ENCODE data around the gene ARMC9. TPM values are rescaled to one million over a fixed set of nuclear protein-coding genes. Genes with fewer than 3 reads are reported as not detected.
A peak's percentile ranks its signal among the peaks of the same experiment; 100 is the strongest.

ARMC9 gene
- under 1 TPM in 5 of 6 donors, not detected in 1; 0.29 to 0.71 (median 0.64) TPM for polyA plus RNA-seq (ENCODE audit: low read depth in 6 of 6)

DNA sequence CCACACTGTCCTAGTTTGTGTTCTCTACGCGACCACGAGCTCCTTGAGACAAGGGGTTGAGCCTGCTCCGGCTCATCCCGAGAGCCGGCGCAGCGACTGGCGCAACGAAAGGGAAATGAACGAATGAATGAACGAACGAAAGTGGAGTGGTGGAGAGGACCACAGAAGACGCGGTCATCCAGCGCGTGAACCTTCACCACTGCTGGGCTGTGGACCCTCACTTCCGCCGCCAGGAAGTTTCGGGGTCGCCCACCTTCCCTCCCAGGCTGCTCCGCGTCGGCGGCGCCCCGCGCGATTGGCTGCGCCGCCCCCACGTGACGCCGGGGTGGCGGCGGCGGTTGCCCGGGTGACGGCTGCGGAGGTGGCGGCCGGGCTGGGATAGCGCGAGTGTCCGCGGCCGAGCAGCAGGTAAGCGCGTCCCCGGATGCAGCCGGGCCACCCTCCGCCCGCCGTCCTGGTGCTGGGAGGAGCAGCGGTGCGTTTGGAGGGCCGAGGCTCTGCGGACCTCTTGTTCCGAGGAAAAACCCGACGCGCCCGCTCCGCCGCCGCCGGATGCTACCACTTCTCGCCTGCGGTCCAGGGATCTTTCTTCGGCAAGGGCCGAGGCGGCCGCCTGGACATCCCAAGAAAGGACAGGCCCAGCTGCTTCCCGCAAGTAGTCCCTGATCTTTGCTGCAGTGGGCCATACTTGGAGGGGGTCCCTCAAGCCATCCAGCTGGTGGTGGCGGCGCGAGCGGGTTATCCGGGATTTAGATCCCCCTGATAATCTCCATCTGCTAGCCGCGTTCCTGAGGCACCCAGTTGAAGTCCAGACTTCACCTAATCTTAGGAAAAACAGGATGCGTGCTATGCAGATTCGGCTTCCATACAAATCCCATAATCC, at the start of gene ARMC9:
TSS of gene ARMC9 (plus strand) at position 341 of the 883 bp plus-strand sequence. CDS start 7,608 bp downstream, outside the sequence.
- H3K4me1 Mint-ChIP-seq: peaks cover 0 to 19% (median 6%) of the 10 kb centered on the region in 3 donors
- DNase-seq (peak; percentile 75), ATAC-seq (ENCODE audit: low read depth in 2 of 2) (peak; percentile 98)
- H3K27me3 Mint-ChIP-seq: peaks cover 0 to 19% (median 6%) of the 10 kb centered on the region in 3 donors
- no peaks in the 10 kb centered on the region for H3K36me3 Mint-ChIP-seq
- H3K4me3 Mint-ChIP-seq: peak within 1 kb of the TSS; percentile 89 to 96 (median 92)
- H3K9me3 Mint-ChIP-seq: no peaks in the 10 kb centered on the region
- H3K27ac Mint-ChIP-seq: peak within 1 kb of the TSS; percentile 49 to 93 (median 68)

- Mint-ChIP-seq H3K36me3 (peaks cover 5 to 14% of the 10 kb centered on the region in 2 donors), H3K9me3 (no peaks in the 10 kb centered on the region), H3K4me3 (no peak overlapping the region)
Observed at GRCh38 chr2:231152800-231153557, 45.5 kb upstream of the ARMC9 start.

GRCh38 chr2:231159306-231159705, 39.1 kb upstream of the ARMC9 start:
- H3K4me1 Mint-ChIP-seq: no peaks in the 10 kb centered on the region
- H3K9me3 Mint-ChIP-seq: no peaks in the 10 kb centered on the region
- no peak overlapping the region for H3K4me3 Mint-ChIP-seq
- H3K27ac Mint-ChIP-seq: no peak overlapping the region
- DNase-seq: no peak
- H3K27me3 Mint-ChIP-seq: no peaks in the 10 kb centered on the region
- ATAC-seq (ENCODE audit: low read depth in 2 of 2): no peak
- H3K36me3 Mint-ChIP-seq: peaks cover 0 to 13% of the 10 kb centered on the region in 2 donors

More at GRCh38 chr2:231152800-231153557, 45.5 kb upstream of the ARMC9 start:
- DNase-seq (no peak), ATAC-seq (ENCODE audit: low read depth in 2 of 2) (no peak)
- H3K4me1 Mint-ChIP-seq: no peaks in the 10 kb centered on the region
- H3K27me3 Mint-ChIP-seq: no peaks in the 10 kb centered on the region
- H3K27ac Mint-ChIP-seq: no peak overlapping the region

GRCh38 chr2:231160701-231161100, 37.7 kb upstream of the ARMC9 start:
- no peak for DNase-seq
- Mint-ChIP-seq H3K9me3 (no peaks in the 10 kb centered on the region), H3K27me3 (no peaks in the 10 kb centered on the region), H3K4me3 (no peak overlapping the region), H3K27ac (no peak overlapping the region), H3K36me3 (peaks cover 3 to 19% of the 10 kb centered on the region in 2 donors), H3K4me1 (no peaks in the 10 kb centered on the region)
- no peak for ATAC-seq (ENCODE audit: low read depth in 2 of 2)

DNA sequence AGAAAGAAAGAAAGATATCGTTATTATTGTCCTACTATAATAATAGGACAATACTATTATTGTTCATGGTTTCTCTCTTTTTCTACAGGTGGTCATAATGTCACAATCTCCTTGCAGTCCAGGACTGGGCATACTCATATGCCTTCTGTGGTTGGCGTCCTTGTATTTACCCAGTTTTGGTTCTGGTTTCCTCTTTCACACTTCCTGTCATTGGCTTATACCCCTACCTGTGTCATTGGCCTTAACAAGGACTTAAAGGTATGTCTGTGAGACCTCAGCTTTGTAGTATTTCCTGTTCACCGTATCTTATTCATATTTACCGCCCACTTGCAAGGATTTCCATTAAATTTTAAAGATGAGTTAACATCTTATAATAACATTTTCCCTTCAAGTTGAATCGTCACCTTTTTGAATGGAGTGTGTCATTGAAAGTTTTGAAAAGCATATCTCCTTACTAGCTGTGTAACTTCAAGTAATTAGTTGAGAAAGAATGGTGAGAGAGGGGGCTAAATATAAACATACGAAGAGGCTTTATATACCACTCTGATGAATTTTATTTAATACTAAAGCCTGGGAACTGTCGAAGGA, 37.1 kb upstream of the ARMC9 start:
- H3K4me3 Mint-ChIP-seq: no peak overlapping the region
- H3K27me3 Mint-ChIP-seq: no peaks in the 10 kb centered on the region
- peaks cover 9 to 23% of the 10 kb centered on the region in 2 donors for H3K36me3 Mint-ChIP-seq
- ATAC-seq (ENCODE audit: low read depth in 2 of 2): no peak
- H3K9me3 Mint-ChIP-seq: no peaks in the 10 kb centered on the region
- H3K4me1 Mint-ChIP-seq: no peaks in the 10 kb centered on the region
- H3K27ac Mint-ChIP-seq: peak overlapping the region in 1 of 6 donors; percentile 87
- DNase-seq: no peak

GRCh38 chr2:231161877-231162329, 36.5 kb upstream of the ARMC9 start:
- Mint-ChIP-seq H3K27ac (no peak overlapping the region), H3K4me3 (no peak overlapping the region), H3K36me3 (peaks cover 15 to 29% of the 10 kb centered on the region in 2 donors), H3K27me3 (no peaks in the 10 kb centered on the region), H3K9me3 (no peaks in the 10 kb centered on the region), H3K4me1 (no peaks in the 10 kb centered on the region)
- ATAC-seq (ENCODE audit: low read depth in 2 of 2) (no peak), DNase-seq (no peak)

- no peak for DNase-seq
- no peak overlapping the region for H3K4me3 Mint-ChIP-seq
- ATAC-seq (ENCODE audit: low read depth in 2 of 2): no peak
- peak overlapping the region in 1 of 6 donors; percentile 37 for H3K27ac Mint-ChIP-seq
- H3K4me1 Mint-ChIP-seq: no peaks in the 10 kb centered on the region
- H3K9me3 Mint-ChIP-seq: no peaks in the 10 kb centered on the region
- H3K36me3 Mint-ChIP-seq: peaks cover 26 to 30% of the 10 kb centered on the region in 2 donors
- H3K27me3 Mint-ChIP-seq: no peaks in the 10 kb centered on the region
Observed at GRCh38 chr2:231163011-231163410, 35.4 kb upstream of the ARMC9 start.

GRCh38 chr2:231163414-231164095, 34.9 kb upstream of the ARMC9 start:
- Mint-ChIP-seq H3K9me3 (no peaks in the 10 kb centered on the region), H3K4me1 (no peaks in the 10 kb centered on the region), H3K27me3 (no peaks in the 10 kb centered on the region), H3K36me3 (peaks cover 28 to 30% of the 10 kb centered on the region in 2 donors), H3K4me3 (no peak overlapping the region), H3K27ac (no peak overlapping the region)
- DNase-seq (no peak), ATAC-seq (ENCODE audit: low read depth in 2 of 2) (no peak)

GRCh38 chr2:231167745-231168459, 30.5 kb upstream of the ARMC9 start:
- Mint-ChIP-seq H3K9me3 (no peaks in the 10 kb centered on the region), H3K27me3 (no peaks in the 10 kb centered on the region), H3K4me3 (no peak overlapping the region), H3K4me1 (no peaks in the 10 kb centered on the region), H3K36me3 (peaks cover 38 to 47% of the 10 kb centered on the region in 2 donors), H3K27ac (peak overlapping the region in 1 of 6 donors; percentile 0)
- DNase-seq: no peak
- ATAC-seq (ENCODE audit: low read depth in 2 of 2): no peak

DNA sequence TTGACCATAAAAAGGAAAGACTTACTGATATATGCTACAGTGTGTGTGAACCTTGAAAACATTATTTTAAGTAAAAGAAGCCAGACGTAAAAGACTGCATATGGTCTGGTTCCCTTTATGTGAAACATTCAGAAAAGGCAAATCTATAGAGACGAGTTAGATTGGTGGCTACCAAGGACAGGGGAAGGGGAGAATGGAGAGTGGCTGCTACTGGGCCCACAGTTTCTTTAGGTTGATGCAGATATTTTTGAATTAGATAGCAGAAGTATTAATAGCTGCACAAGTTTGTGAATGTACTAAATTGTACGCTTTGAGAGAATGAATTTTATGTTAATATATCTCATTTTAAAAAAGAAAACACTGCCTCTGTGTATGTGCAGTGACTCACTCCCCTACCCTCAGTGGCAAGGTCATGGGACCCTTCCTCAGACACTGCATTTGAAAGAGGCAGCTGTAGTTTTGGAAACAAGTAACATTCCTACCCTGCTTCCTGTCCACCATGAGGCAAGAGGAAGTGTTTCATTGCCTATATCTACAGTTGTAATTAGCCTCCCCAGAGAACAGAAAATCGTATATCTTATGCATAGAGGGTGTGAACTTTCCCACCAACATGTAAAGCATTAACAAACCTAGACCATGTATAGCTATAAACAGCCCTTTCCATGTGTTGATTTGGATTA, 29.8 kb upstream of the ARMC9 start:
- Mint-ChIP-seq H3K9me3 (no peaks in the 10 kb centered on the region), H3K4me1 (no peaks in the 10 kb centered on the region), H3K27ac (peak overlapping the region in 1 of 6 donors; percentile 29), H3K36me3 (peaks cover 38 to 47% of the 10 kb centered on the region in 2 donors), H3K27me3 (no peaks in the 10 kb centered on the region), H3K4me3 (no peak overlapping the region)
- ATAC-seq (ENCODE audit: low read depth in 2 of 2) (no peak), DNase-seq (no peak)

- Mint-ChIP-seq H3K4me1 (no peaks in the 10 kb centered on the region), H3K27ac (peak overlapping the region in 2 of 6 donors; percentile 14 to 40)
- no peak for ATAC-seq (ENCODE audit: low read depth in 2 of 2)
Observed at GRCh38 chr2:231169488-231169887, 28.9 kb upstream of the ARMC9 start.

DNA sequence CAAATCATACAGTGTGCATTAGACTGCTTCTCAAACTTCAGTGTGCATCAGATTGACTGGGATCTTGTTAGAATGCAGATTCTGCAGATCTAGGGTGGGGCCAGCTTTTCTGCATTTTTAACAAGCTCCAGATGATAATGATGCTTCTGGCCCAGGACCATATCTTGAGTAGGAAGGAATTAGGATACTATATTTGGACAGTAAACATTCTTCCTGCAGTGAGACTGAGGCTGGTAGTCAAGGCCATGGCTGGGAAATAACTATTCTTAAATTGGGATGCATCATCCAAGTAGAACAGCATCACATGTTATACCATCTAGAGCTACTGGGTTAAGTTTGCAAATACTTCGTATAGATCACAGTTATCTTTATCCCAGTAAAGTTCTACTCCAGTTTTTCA, 28.4 kb upstream of the ARMC9 start:
- ATAC-seq (ENCODE audit: low read depth in 2 of 2) (no peak), DNase-seq (no peak)
- Mint-ChIP-seq H3K4me3 (no peak overlapping the region), H3K27me3 (no peaks in the 10 kb centered on the region), H3K36me3 (peaks cover 35 to 49% of the 10 kb centered on the region in 2 donors), H3K9me3 (no peaks in the 10 kb centered on the region), H3K27ac (peak overlapping the region in 1 of 6 donors; percentile 7), H3K4me1 (no peaks in the 10 kb centered on the region)

More at GRCh38 chr2:231169488-231169887, 28.9 kb upstream of the ARMC9 start:
- no peaks in the 10 kb centered on the region for H3K9me3 Mint-ChIP-seq
- no peak for DNase-seq
- peaks cover 38 to 47% of the 10 kb centered on the region in 2 donors for H3K36me3 Mint-ChIP-seq
- H3K27me3 Mint-ChIP-seq: no peaks in the 10 kb centered on the region
- H3K4me3 Mint-ChIP-seq: no peak overlapping the region
